Activated T-helper 9 cell treated with anti-CD3 and anti-CD28 coated beads, Interleukin-2, amount 50 U/mL, for 16 hours (primary cell): ENCODE data around the gene UST.
"Not testable (repeated sequence)": the region's sequence is repeated elsewhere in the genome, so short reads cannot be mapped to it uniquely, and the experiment has no call there.

ENCODE experiments used
- DNase-seq: peaks from one replicate; pipeline ENCODE4 v3.0.0-alpha.2; 2020; ENCODE audit warnings: low read depth

The UST gene

DNA sequence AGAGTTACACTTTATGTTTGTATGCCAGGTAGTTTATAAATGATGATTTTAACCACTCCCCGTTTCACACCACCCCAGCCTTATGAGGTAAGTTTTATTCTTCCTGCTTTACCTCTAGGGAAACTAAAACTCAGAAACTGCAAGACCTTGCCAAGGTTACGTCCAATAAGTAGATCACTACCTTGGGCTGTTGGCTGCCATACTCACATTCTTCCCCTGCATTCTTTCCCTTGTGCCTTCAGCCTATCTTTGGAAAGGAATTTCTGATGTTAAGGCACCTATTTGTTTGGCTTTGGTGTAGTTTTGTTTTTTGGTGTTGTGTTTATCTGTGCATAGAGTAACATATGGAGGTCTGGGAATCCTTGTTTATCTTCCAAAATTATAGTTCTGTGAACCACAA, 122.1 kb downstream of the UST start:
- no peak for DNase-seq

DNA sequence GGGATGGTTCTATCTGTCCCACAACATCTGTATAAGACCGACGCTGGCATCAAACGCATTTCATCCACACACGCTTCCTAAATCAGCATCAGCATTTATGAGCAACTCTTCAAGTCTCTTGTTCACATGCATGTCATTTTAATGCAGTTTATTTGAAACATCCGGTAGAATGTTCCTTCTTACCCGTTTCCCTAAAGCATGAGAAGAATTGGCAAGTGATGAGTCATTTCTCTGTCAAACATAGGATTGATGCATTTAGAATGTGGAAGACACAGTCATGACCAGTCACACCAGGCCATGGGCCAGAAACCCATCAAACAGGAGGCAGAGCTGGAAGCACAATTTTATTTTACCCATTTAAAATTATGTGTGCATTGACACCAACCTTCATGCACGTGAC, 122.8 kb downstream of the UST start:
- no peak for DNase-seq

DNA sequence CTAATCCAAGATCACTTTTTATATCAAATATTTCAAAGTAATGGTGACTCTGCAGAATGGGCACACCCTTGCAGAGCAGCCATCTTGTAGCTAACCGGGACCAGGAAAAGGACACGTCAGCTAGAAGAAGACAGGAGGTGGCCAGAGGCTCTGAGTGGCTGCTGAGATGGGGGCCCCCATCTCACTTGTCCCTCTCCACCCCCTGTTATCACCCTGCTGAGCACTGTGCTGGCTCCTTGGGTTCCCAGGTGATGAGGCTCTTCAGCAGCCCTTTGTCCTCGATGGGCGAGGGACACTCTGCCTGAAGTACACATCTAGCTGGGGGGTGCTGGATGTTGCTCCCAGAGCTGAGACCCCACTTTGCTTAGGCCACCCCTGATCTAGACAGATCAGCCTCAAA, 126.3 kb downstream of the UST start:
- no peak for DNase-seq

DNA sequence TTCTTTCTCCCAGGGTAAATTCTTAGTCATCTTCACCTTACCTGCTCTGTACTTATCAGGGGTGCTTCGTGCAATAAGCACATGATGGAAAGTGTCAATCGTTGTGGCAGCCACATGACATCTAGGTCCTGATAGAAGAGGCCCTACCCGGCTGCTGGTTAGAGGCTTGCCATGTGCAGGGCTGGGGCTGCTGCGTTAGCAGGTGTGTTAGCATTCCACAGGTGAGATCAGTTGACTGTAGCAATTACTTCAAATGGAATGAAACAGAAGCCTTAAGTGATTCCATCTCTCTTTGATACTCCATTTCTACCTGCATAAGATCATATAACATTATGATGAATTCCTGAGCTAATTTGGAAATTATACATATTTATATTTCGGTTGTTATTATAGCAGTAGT, 127.0 kb downstream of the UST start:
- DNase-seq, result no peak

DNA sequence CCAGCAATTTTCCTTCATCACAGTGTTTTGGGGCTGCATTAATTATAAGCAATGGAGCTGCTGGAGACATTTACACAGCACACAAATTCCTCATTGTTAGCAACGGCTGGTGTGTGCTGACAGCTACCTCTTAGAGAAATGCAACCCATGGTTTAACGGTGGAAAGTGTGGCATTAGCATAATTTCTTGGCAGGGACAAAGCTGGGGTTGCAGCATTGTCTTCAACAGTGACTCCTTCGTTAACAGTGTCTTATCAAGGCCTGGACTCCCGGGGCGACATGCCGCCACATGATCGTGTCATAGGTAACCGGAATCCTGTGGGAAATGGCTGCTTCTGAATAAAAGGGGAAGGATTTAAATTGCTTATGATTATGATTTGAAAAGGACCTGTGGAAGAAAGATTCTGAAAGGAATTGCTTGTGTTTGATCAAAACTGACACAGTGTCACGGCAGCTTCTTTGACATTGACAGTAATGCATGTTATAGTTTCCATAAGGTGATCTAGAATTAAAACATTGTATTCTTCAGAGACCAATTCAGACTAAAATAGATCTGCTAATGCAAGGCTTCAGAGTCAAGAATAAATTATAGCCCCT, 128.0 kb downstream of the UST start:
- no peak for DNase-seq

DNA sequence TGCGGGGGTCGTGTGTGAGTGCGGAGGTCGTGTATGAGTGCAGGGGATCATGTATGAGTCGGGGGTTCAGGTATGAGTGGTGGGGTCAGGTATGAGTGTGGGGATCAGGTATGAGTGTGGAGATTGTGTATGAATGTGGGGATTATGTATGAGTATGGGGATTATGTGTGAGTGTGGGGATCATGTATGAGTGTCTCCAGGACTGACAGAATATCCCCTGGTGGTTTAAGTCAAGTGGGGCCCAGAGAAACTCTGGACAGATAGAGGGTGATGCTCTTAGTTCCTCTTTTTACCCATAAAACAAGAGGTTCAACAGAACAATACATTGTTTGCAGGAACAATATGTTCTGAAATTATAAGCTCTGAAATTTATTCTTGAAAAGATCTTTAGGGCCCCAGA, 131.9 kb downstream of the UST start:
- no peak for DNase-seq

DNA sequence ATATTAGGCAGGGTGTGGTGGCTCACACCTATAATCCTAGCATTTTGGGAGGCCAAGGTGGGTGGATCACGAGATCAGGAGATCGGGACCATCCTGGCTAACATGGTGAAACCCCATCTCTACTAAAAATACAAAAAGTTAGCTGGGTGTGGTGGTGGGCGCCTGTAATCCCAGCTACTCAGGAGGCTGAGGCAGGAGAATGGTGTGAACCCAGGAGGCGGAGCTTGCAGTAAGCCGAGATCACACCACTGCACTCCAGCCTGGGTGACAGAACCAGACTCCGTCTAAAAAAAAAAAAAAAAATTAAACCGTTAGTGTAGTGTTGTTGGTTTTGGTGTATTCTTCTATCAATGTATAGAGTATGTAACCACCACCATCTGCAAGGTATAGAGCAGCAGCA, 133.9 kb downstream of the UST start:
- not testable (repeated sequence) for DNase-seq

DNA sequence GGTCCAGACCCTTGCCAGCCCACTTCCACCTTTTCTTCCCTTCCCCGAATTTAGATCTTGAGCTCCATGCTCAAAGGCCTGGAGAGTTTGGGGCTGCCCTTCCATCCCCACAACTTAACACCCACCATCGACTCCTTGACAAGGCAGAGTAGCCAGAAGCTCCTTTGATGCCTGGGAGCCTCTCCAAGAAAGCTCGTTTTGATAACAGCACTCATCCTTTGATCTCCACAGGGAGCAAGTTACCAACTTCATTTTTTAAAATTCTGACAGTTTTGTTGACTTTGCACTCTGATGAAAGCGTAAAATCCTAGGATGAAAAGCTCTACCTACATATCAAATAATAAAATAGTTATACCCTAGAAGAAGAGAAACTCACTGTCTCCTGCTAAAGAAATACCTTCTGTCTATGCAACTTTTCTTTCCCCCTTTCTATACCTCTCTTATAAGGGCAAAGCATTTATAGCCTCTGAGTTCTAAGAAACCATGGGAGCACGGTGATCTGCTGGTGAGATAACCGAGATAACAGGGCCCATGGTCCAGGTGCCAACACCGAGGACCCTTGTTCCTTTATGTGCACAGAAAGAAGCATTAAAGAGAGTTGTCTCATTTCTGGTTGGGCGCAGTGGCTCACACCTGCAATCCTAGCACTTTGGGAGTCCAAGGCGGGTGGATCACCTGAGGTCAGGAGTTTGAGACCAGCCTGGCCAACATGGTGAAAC, 134.9 kb downstream of the UST start:
- DNase-seq, result no peak

DNA sequence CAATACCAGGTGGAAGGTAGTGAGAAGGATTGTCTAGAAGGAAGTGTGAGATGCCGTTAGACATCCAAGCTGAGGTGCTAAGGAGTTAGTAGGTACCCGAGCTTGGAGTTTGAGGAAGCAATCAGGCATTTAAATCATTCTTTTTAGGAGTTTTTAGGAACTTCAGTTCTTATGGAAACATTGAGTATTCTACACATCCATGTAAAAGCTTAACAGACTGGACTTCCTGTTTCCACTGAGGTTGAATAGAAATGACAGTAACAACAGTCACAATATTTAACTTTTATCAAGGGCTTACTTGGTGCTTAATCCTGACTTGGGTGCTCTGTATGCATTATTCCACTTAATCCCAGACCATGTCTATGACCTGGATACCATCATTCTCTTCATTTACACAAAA, 136.4 kb downstream of the UST start:
- DNase-seq, result no peak

DNA sequence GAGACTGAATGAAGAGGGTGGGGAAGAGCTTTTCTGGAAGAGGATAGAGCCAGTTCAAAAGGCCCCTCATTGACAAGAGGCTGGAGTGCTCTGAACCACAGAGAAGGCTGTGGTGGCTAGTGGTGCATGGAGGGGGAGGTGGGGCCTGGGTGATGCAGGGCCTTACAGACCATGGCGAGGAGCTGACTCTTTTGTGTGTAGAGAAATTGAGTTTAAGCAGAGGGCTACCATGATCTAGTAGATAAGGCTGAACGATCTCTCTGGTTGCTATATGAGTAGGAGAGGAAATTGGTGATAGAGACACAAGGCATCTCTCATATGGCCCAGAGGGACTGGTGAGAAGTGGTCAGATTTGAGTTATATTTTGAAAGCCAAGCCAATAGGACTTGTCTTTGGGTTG, 137.6 kb downstream of the UST start:
- no peak for DNase-seq

DNA sequence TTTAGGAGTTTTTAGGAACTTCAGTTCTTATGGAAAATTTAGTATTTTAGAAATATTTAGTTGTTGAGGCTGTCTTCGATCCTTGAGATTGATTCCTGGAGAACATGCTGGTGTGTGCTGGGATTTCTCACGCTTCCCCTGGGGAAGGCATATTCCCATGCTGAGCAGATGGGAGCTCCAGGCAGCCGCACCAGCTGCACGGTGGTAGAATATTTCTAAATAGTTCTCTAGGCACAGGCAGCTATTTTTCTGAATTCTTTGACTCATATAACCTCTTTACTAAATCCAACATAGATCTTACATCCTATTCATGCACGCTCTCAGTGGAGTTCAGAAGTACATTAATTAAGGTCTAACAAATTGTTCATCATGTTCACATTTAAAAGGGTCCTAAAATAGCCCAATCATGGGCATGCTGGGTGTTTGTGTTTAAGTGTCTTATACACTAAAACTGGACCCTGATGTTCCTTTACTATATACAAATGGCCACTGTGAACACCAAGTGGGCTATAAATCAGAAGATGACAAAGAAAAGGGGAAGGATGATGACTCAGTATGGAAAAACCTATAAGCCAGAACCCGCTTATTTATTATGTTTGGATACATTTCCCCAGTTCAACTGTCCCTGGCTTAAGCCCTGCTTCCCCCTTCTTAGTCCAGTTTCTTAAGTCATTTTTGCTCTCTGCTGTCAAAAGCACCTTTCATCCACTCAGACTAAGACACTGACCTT, 138.5 kb downstream of the UST start:
- DNase-seq, result no peak

DNA sequence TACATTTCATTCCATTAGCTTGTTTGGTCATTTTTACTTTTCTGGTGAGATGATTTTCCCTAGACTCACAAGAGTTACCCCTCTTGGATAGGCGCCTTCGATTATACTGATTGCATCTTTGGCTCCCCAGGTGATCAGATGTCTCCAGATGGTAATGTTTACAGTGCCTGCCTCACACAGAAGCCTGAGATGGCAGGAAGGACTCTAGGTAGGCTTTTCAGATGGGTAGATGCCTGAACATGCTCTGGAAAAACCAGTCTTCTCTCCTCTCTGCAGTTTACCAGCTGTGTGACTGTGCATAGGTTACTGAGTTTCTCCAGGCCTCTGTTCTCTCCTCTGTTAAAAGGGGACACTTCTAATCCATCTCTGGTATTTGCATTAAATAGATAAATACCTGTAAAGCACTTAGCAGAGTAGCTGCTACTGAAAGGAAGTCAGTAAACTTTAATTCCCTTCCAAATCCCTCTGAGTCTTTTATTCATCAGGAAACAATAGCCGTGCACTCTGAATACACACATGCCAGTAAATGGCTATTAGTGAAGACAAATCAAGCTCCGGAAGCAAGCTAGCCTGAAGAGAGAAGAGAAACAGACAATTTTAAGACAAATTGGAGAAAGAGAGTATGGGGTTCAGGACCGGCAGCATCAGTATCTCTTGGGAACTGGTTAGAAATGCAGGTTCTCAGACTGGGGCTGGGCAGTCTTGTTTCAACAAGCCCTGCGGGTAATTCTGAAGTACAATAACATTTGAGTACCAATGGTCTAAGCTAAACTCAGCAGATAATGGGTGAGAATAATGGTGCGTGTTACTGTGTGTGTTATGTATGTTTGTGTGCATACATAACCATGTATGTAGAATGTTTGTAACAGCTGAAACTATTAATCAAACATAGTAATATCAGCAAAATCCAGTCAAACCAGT, 139.4 kb downstream of the UST start:
- no peak for DNase-seq

DNA sequence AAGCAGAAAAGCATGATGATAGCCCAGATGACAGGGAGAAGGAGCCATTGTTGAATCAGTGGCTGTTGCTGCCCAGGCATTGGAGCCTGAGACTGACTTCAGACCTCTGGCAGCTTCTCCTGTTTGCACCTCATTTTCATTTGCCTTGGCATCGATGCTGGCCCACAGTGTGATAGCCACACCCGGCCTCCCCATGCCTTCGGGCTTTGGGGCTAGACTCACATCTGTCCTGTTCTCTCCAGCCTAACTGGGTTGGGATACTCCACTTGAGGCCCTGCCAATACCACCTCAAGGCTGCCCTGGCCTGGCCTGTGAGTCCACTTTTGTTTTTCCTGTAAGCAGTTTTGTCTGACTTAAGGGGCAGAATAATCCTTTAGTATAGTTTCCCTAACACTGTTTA, 140.4 kb downstream of the UST start:
- no peak for DNase-seq

DNA sequence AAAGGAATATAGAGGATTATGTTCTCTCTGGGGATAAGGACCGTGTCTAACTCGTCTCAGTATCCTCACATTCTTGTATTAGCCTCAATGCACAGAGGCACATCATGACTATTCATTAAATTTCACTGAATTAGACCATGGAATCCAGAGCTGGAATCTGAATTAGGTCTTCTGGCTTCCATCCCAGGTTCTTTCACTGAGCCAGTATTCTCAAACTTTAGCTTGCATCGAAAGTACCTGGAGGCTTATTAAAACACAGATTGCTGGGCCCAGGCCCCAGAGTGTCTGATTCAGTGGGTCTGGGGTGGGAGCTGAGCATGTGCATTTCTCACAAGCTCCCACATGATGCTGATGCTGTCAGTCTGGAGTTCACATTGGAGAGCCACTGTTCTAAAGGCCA, 142.0 kb downstream of the UST start:
- DNase-seq, result no peak

DNA sequence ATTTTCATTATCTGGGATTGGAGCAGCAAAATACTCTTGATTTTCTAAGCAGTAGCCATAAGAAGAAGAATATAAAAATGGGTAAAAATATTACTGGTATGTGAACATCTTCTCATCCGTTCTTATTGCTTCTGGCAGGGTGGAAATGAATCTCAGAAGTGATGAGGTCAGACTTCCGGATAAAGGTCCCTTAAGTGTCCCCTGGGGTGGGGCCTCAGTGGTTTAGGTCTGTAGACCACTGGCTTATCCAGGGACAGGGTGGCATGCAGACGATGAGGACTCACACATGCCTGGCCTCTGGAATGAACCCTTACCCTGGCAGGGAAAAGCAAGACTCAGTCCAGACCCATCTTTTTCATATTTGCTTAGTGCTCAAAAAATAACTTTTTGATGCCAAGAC, 143.3 kb downstream of the UST start:
- no peak for DNase-seq

DNA sequence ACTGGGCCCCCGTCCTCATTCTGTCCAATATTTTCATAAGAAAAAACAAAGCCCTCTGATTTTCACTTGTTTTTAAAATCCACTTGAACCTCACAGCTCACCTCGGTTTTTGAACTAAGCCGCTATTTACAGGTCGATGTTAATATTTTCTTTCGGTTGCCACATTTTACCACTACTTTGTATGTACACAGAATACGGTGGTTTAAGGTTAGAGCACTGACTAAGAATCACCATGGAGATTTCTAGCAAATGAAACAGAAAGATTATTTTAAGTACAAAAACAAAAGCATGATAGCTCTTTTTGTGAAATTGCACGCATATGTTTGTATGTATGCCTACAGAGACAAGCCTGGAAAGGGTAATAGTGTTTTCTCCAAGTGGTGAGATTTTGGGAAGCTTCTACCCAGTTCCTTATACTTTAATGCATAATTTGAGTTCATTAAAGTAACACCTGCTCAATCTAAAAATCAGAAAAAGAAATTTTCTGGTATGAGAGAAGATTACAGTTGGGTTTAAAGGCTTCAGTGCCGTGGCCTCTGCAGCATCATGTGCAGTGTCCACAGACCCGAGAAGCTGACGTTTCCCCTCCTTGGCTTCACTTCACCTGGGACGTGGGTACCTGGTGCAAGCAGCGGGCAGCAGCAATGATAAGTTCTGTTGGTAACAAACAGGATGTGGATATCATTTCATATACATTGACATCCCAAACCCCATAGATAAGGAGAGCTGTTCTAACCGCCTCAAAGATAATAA, 144.0 kb downstream of the UST start:
- no peak for DNase-seq

DNA sequence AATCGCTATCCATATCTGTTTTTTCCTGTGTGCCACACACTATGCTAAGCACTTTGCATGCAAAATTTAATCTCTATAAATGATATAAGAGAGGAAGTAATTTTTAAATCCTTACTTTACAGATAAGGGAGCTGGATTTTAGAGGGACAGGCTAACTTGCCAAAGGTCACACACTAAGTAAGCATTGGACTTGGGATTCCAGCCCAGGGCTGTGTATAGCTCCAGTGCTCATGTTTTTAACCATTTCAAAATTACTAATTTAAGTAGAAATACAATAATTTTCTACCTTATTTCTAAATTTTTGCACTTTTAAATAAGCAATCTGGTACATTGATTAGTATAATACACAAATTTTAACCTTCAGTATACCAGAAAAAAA, 144.6 kb downstream of the UST start:
- DNase-seq, result no peak

DNA sequence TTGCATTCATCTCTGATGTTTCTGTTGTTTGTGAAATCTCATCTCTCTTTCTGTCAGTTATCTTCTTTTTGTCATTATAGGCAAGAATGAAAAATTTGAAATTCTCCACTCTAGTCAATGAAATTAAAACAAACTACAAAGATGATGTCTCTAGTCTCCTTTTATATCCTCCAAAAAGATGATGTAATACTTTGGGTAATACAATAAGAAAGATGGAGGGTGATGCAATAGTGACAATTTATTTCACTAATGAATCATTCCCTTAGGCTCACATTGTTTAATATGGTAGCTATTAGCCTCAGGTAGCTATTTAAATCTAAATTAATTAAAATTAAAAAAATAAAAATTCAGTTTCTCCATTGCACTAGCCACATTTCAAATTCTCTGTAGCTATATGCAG, 145.4 kb downstream of the UST start:
- DNase-seq, result no peak

DNA sequence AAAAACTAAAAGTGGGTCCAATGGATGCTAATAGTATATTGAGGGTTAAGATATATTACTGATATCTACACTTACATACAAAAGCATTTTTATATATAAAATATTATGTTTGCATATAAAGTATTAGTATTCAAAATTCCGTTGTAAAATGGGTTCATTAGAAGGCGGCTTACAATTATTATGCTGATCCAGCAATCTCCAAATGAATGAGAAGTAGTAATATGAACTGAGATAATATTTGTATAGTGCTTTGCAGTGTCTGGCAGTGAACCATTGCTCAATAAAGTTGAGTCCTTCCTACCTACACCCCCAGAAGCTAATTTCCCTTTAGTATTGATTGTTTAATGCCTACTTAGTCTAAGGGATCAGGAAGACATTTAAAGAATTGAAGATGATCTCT, 146.2 kb downstream of the UST start:
- no peak for DNase-seq

DNA sequence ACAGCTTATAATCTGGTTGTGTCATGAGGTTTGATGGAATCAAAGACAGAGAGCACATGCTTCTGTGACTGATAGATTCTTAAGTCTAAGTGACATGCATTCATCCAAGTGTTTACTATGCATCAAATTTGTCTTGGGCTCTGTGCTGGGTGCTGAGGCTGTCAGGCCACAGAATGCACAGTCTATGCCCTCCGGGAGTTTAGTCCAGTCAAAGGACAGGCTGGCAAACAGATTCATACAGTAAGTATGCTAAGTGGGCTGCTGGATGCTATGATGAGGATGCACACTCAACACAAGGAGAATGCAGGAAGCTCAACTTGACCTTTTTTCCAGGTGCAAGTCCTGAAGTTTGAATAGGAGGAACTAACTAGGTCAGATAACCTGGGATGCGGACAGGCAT, 146.7 kb downstream of the UST start:
- DNase-seq, result no peak

DNA sequence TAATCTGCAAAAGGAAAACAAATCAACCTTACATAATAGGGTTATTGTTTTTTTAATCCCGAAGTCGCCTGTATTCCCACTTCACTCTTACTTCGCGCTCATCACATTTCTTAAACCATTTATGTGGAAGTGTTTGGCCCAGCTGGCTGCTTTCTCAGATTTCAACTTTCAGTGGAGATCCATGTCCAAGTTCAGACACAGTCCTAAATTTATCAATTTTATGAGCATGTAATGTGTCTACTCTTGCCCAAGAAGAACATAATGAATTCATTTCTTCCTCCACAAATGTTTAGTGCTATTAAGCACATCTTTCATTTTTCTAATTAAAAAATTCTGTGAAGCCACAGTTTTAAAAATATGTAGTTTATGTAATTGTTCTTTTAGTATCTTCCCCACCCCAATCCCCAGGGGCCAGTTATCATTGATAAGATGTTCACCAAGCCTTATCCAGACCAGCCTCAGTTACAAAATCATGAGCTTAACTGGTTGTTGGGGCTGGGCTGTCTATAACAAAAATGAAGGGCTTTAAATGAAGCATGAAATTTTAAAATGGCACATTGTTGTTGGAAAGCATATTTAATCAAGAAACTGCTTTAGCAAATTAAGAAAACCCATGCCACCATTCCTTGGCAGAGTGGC, 151.7 kb downstream of the UST start:
- no peak for DNase-seq
